Measurements from ENCODE around the gene KCNC2.

Gene KCNC2

GRCh38 chr12:75065482-75065881, 144.2 kb downstream of the KCNC2 start:
- DNase-seq (ENCODE audit: low read depth in 3 of 3, low spot score in 1 of 3): no peak

DNA sequence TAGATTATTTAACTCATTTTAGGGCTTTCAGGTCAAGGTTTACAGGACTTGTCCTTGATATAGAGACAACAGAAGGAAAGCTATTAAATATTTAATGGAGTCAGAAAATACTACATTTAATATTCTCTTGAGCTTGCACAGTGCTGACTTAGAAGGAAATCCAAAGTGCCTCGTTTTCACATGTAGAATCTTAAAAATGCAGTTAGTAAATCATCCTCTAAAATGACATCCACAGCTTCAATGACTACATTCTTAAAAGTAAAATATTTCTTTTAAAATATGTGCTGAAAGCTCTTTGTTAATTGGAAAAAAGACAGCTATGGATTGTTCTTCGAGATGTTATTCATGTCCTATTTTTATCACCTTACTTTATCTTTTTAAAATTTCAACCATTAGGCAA, 146.9 kb downstream of the KCNC2 start:
- no peak for DNase-seq (ENCODE audit: low read depth in 3 of 3, low spot score in 1 of 3)

DNA sequence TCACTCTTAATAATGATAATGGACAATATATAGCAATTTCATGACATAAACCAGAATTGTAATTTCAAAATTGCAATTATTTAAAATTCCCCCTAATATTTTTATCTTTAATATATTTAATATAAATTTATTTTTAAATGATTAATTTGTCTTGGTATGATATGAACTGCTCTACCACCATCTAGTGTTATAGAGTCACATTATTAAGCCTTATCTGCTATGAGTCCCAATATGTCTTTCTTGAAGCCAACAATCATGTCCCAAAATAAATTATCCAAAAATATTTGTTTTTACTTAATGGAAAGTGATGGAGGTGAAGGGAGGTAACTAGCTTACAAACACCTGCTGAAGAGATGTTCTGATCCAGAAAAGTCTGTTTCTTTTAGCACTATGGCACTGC, 151.4 kb downstream of the KCNC2 start:
- no peak for DNase-seq (ENCODE audit: low read depth in 3 of 3, low spot score in 1 of 3)

DNA sequence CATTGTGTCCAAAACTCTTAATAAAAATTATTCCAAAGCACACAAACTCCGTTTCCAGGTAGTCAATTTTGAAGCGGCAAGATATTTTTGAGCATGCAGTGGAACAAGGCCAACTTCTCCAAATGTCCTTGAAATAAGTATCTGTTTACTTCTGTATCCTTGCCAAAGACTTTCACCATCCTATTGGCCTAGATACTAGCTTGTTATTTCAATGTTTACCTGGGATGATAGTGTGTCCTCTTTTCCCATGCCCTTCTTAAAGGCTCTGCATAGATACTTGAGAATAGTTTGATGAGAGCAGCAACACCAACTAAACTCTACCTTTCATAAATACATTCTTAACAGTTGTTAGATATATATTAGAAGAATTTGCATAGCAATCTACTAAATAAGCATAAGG, 160.9 kb downstream of the KCNC2 start:
- DNase-seq (ENCODE audit: low read depth in 3 of 3, low spot score in 1 of 3): no peak

DNA sequence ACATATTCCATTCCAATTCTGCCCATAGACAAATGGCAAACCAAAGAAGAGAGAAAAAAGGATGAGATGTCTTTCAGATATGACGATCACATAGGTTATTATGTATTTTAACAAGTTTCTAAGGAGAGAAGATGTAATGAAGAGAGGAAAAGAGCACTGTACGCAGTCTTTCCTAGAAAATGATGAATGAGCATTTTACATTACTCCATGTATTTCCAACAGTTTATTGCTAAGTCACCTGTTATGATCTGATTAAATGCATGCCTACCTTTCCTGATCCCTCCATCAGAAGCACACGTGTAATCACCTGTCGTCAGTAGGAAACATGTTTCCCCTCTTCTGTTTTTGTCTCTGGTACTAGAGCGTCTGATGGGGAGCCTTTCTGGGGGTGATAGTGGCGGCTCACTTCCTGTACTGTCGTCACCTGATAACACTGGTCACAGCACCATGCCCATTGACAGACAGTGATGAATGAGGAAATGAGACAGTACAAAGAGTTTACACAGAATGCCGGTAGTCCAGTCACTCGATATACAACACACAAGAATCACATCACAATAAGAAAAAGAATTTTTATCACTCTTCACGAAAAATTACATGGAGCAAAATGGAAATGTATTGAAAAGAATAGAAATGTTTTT, 161.6 kb downstream of the KCNC2 start:
- no peak for DNase-seq (ENCODE audit: low read depth in 3 of 3, low spot score in 1 of 3)

- no peak for DNase-seq (ENCODE audit: low read depth in 3 of 3, low spot score in 1 of 3)
Observed at GRCh38 chr12:75042125-75042524, 167.5 kb downstream of the KCNC2 start.

DNA sequence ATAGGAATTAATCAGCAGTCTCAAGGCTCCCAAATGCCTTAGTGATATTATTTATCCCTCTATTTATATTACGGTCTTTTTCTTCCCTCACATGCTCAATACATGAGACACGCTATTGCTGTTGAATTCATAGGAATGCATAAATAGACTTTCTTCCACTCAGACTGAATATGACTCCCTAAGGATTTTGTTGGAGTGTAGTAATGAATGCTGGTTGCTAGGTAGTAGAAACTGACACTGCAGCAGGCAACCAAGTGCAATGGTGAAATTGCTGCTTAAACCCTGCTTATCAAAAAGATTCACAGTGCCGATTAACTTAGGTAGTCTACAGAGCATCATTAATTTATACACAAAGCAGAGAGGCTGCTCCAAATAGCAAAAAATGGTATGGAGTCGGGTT, 168.2 kb downstream of the KCNC2 start:
- DNase-seq (ENCODE audit: low read depth in 3 of 3, low spot score in 1 of 3): no peak

- no peak for DNase-seq (ENCODE audit: low read depth in 3 of 3, low spot score in 1 of 3)
Observed at GRCh38 chr12:75020068-75020557, 189.5 kb downstream of the KCNC2 start.

- no peak for DNase-seq (ENCODE audit: low read depth in 3 of 3, low spot score in 1 of 3)
Observed at GRCh38 chr12:75011120-75011519, 198.5 kb downstream of the KCNC2 start.

DNA sequence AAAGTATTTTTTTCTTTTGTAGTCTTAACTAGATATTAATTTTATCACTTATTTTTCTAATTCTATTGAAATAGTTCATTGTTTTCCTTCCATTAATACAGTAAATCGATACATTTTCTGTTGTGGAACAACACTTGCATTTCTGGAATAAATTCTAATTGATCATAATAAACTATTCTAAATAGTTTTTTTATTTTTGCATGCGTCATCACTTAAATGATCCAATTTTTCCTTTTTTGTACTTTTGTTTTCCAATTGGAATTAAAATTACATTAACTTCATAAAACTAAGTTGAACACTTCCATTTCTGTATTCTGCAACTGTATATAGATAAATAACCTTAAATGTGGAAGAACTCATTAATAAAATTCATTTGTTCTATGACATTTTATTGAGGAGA, 202.5 kb downstream of the KCNC2 start:
- no peak for DNase-seq (ENCODE audit: low read depth in 3 of 3, low spot score in 1 of 3)

- no peak for DNase-seq (ENCODE audit: low read depth in 3 of 3, low spot score in 1 of 3)
Observed at GRCh38 chr12:75000120-75000519, 209.5 kb downstream of the KCNC2 start.

DNA sequence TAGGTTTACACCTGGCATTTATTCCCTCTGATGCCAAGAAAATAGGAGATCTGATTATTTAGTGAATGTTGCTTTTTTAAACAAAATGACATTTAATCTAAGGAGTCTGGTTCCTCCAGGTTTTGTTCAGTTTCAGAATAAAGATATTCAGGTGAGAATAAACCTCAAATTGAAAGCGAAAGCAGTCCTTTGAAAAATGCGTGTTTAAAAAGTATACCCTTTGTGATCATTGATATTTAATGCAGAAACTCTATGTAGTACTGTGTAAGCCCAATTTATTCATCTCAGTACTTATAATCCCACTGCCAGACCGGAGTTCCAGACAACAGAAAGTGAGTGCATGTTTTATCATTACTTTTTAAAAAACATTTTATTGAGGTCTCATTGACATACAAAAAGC, 210.2 kb downstream of the KCNC2 start:
- DNase-seq (ENCODE audit: low read depth in 3 of 3, low spot score in 1 of 3): no peak

Data from stimulated activated CD4-positive, alpha-beta T cell treated with anti-CD3 and anti-CD28 coated beads, TNF-alpha, amount 100 ng/mL, for 1 hour (primary cell).